ENCODE results near the gene FKBP15. TPM values are rescaled to one million over a fixed set of nuclear protein-coding genes. Genes with fewer than 3 reads are reported as not detected.
A peak's percentile ranks its signal among the peaks of the same experiment; 100 is the strongest.

The FKBP15 gene
- total and polyA plus RNA-seq, 2 experiments from 2014 or later: 7.9 to 14.9 TPM

- no peak for ATAC-seq
- Histone ChIP-seq H3K27me3 (ENCODE audit: insufficient read depth) (no peaks in the 10 kb centered on the region), H3K4me1 (ENCODE audit: insufficient read depth) (peaks cover 9% of the 10 kb centered on the region; the same call in 1 of the 2 replicates), H4K20me1 (replicated peaks; ENCODE audit: insufficient read depth) (no peaks in the 10 kb centered on the region), H3K27ac (ENCODE audit: low read depth) (no peak overlapping the region), H2AFZ (no peak overlapping the region), H3K4me3 (peak overlapping the region; percentile 94), H3K4me2 (peak overlapping the region; percentile 97), H3K79me2 (replicated peaks; ENCODE audit: insufficient read depth) (peaks cover 56% of the 10 kb centered on the region), H3K9me2 (ENCODE audit: insufficient read depth) (no peaks in the 10 kb centered on the region), H3F3A (replicated peaks; ENCODE audit: low read depth) (no peaks in the 10 kb centered on the region), H3K36me3 (ENCODE audit: insufficient read depth) (no peaks in the 10 kb centered on the region)
- H3K27ac Mint-ChIP-seq: no peak overlapping the region
- DNase-seq (ENCODE audit: low spot score): no peak
- TF ChIP-seq ZNF331 (CRISPR knock-in tag; IDR thresholded peaks at IDR 0.05; ENCODE audit: low read depth) (no peak), CREB1 (CRISPR knock-in tag; IDR thresholded peaks at IDR 0.05; ENCODE audit: low read depth) (no peak)
- TF ChIP-seq, protein P1, sequence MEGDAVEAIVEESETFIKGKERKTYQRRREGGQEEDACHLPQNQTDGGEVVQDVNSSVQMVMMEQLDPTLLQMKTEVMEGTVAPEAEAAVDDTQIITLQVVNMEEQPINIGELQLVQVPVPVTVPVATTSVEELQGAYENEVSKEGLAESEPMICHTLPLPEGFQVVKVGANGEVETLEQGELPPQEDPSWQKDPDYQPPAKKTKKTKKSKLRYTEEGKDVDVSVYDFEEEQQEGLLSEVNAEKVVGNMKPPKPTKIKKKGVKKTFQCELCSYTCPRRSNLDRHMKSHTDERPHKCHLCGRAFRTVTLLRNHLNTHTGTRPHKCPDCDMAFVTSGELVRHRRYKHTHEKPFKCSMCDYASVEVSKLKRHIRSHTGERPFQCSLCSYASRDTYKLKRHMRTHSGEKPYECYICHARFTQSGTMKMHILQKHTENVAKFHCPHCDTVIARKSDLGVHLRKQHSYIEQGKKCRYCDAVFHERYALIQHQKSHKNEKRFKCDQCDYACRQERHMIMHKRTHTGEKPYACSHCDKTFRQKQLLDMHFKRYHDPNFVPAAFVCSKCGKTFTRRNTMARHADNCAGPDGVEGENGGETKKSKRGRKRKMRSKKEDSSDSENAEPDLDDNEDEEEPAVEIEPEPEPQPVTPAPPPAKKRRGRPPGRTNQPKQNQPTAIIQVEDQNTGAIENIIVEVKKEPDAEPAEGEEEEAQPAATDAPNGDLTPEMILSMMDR (conservative IDR thresholded peaks at IDR 0.05; ENCODE audit: low read depth in 2 of 2): no peak
- H3K36me3 Mint-ChIP-seq (ENCODE audit: low read depth): no peaks in the 10 kb centered on the region; the same call in 2 of the 3 replicates
- H3K27me3 Mint-ChIP-seq (ENCODE audit: insufficient read depth, low read depth, poor library complexity): peaks cover 9% of the 10 kb centered on the region
- H3K4me3 Mint-ChIP-seq: peak overlapping the region; percentile 98
- H3K9me3 Mint-ChIP-seq: no peaks in the 10 kb centered on the region
- peaks cover 15% of the 10 kb centered on the region for H3K4me1 Mint-ChIP-seq
These were observed 1.4 kb upstream of the FKBP15 start for GRCh38 chr9:113222482-113222841.

GRCh38 chr9:113221800-113222481, 864 bp upstream of the FKBP15 start:
- Histone ChIP-seq H3K27me3 (ENCODE audit: insufficient read depth) (no peaks in the 10 kb centered on the region), H3K9me2 (ENCODE audit: insufficient read depth) (no peaks in the 10 kb centered on the region), H3K4me2 (peak overlapping the region; percentile 97), H4K20me1 (replicated peaks; ENCODE audit: insufficient read depth) (no peaks in the 10 kb centered on the region), H3F3A (replicated peaks; ENCODE audit: low read depth) (no peaks in the 10 kb centered on the region), H2AFZ (peak overlapping the region; percentile 92), H3K79me2 (replicated peaks; ENCODE audit: insufficient read depth) (peaks cover 55% of the 10 kb centered on the region), H3K27ac (ENCODE audit: low read depth) (peak overlapping the region; percentile 61; the same call in 1 of the 2 replicates), H3K4me1 (ENCODE audit: insufficient read depth) (peaks cover 9% of the 10 kb centered on the region; the same call in 1 of the 2 replicates), H3K36me3 (ENCODE audit: insufficient read depth) (no peaks in the 10 kb centered on the region), H3K4me3 (peak overlapping the region; percentile 94)
- Mint-ChIP-seq H3K4me3 (peak overlapping the region; percentile 98), H3K27me3 (ENCODE audit: insufficient read depth, low read depth, poor library complexity) (peaks cover 9% of the 10 kb centered on the region), H3K4me1 (peaks cover 15% of the 10 kb centered on the region), H3K9me3 (no peaks in the 10 kb centered on the region), H3K27ac (peak overlapping the region; percentile 95), H3K36me3 (ENCODE audit: low read depth) (no peaks in the 10 kb centered on the region; the same call in 2 of the 3 replicates)
- ATAC-seq (peak; percentile 9), DNase-seq (ENCODE audit: low spot score) (no peak)
- no peak for TF ChIP-seq POLR2AphosphoS5 (IDR thresholded peaks at IDR 0.05; ENCODE audit: low read depth)
- TF ChIP-seq, protein P1 (conservative IDR thresholded peaks at IDR 0.05; ENCODE audit: low read depth in 2 of 2): no peak
- no peak for TF ChIP-seq JUNB (IDR thresholded peaks at IDR 0.05; ENCODE audit: unreplicated experiment)
- no peak for TF ChIP-seq EZH2 (IDR thresholded peaks at IDR 0.05; ENCODE audit: low read depth, unreplicated experiment)
- TF ChIP-seq, protein P2, sequence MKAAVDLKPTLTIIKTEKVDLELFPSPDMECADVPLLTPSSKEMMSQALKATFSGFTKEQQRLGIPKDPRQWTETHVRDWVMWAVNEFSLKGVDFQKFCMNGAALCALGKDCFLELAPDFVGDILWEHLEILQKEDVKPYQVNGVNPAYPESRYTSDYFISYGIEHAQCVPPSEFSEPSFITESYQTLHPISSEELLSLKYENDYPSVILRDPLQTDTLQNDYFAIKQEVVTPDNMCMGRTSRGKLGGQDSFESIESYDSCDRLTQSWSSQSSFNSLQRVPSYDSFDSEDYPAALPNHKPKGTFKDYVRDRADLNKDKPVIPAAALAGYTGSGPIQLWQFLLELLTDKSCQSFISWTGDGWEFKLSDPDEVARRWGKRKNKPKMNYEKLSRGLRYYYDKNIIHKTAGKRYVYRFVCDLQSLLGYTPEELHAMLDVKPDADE (IDR thresholded peaks at IDR 0.05): no peak
- no peak for TF ChIP-seq NANOG (IDR thresholded peaks at IDR 0.05; ENCODE audit: borderline replicate concordance)
- TF ChIP-seq, protein P3, sequence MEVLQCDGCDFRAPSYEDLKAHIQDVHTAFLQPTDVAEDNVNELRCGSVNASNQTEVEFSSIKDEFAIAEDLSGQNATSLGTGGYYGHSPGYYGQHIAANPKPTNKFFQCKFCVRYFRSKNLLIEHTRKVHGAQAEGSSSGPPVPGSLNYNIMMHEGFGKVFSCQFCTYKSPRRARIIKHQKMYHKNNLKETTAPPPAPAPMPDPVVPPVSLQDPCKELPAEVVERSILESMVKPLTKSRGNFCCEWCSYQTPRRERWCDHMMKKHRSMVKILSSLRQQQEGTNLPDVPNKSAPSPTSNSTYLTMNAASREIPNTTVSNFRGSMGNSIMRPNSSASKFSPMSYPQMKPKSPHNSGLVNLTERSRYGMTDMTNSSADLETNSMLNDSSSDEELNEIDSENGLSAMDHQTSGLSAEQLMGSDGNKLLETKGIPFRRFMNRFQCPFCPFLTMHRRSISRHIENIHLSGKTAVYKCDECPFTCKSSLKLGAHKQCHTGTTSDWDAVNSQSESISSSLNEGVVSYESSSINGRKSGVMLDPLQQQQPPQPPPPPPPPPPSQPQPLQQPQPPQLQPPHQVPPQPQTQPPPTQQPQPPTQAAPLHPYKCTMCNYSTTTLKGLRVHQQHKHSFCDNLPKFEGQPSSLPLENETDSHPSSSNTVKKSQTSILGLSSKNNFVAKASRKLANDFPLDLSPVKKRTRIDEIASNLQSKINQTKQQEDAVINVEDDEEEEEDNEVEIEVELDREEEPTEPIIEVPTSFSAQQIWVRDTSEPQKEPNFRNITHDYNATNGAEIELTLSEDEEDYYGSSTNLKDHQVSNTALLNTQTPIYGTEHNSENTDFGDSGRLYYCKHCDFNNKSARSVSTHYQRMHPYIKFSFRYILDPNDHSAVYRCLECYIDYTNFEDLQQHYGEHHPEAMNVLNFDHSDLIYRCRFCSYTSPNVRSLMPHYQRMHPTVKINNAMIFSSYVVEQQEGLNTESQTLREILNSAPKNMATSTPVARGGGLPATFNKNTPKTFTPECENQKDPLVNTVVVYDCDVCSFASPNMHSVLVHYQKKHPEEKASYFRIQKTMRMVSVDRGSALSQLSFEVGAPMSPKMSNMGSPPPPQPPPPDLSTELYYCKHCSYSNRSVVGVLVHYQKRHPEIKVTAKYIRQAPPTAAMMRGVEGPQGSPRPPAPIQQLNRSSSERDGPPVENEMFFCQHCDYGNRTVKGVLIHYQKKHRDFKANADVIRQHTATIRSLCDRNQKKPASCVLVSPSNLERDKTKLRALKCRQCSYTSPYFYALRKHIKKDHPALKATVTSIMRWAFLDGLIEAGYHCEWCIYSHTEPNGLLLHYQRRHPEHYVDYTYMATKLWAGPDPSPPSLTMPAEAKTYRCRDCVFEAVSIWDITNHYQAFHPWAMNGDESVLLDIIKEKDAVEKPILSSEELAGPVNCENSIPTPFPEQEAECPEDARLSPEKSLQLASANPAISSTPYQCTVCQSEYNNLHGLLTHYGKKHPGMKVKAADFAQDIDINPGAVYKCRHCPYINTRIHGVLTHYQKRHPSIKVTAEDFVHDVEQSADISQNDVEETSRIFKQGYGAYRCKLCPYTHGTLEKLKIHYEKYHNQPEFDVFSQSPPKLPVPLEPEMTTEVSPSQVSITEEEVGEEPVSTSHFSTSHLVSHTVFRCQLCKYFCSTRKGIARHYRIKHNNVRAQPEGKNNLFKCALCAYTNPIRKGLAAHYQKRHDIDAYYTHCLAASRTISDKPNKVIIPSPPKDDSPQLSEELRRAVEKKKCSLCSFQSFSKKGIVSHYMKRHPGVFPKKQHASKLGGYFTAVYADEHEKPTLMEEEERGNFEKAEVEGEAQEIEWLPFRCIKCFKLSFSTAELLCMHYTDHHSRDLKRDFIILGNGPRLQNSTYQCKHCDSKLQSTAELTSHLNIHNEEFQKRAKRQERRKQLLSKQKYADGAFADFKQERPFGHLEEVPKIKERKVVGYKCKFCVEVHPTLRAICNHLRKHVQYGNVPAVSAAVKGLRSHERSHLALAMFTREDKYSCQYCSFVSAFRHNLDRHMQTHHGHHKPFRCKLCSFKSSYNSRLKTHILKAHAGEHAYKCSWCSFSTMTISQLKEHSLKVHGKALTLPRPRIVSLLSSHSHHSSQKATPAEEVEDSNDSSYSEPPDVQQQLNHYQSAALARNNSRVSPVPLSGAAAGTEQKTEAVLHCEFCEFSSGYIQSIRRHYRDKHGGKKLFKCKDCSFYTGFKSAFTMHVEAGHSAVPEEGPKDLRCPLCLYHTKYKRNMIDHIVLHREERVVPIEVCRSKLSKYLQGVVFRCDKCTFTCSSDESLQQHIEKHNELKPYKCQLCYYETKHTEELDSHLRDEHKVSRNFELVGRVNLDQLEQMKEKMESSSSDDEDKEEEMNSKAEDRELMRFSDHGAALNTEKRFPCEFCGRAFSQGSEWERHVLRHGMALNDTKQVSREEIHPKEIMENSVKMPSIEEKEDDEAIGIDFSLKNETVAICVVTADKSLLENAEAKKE (CRISPR knock-in tag; IDR thresholded peaks at IDR 0.05): no peak
- TF ChIP-seq ZNF331 (CRISPR knock-in tag; IDR thresholded peaks at IDR 0.05; ENCODE audit: low read depth): no peak

All from GM23338 (cell line).